MM.1S (cell line): ENCODE data around the gene RGPD5.
"Not testable (repeated sequence)": the region's sequence is repeated elsewhere in the genome, so short reads cannot be mapped to it uniquely, and the experiment has no call there.

Experiments
- DNase-seq: peaks from one replicate; pipeline ENCODE4 v3.0.0-alpha.2; 2015
- H2AFZ ChIP-seq: fragments of 300-600 bp; sonication (generic); 2 replicates; pipeline ENCODE4 v1.6.0; 2016; ENCODE audit warnings: antibody characterized with exemption, low read length
- H3F3A ChIP-seq: fragments of 300-600 bp; sonication (generic); 2 replicates; pipeline ENCODE4 v1.6.1; 2016; ENCODE audit warnings: mild to moderate bottlenecking, antibody characterized with exemption, low read length, moderate library complexity, mixed read lengths; ENCODE audit not compliant: insufficient read depth
- H3K27ac ChIP-seq: fragments of 300-600 bp; sonication (generic); 2 replicates; pipeline ENCODE4 v1.5.1; 2016; ENCODE audit warnings: mild to moderate bottlenecking, low read length
- H3K27me3 ChIP-seq: fragments of 300-600 bp; sonication (generic); replicated peaks from 2 replicates; pipeline ENCODE4 v1.6.0; 2016; ENCODE audit warnings: low read length; ENCODE audit not compliant: insufficient read depth
- H3K36me3 ChIP-seq: fragments of 300-600 bp; sonication (generic); replicated peaks from 2 replicates; pipeline ENCODE4 v1.6.1; 2016; ENCODE audit warnings: mild to moderate bottlenecking, low read length, mixed read lengths; ENCODE audit not compliant: insufficient read depth
- H3K4me1 ChIP-seq: fragments of 300-600 bp; sonication (generic); 2 replicates; pipeline ENCODE4 v1.6.1; 2016; ENCODE audit warnings: low read length, mixed read lengths
- H3K4me2 ChIP-seq: fragments of 300-600 bp; sonication (generic); 2 replicates; pipeline ENCODE4 v1.6.0; 2016; ENCODE audit warnings: low read depth, low read length
- H3K4me3 ChIP-seq: fragments of 300-600 bp; sonication (generic); 2 replicates; pipeline ENCODE4 v1.5.1; 2016; ENCODE audit warnings: low read length, mixed read lengths
- H3K79me2 ChIP-seq: fragments of 300-600 bp; sonication (generic); 2 replicates; pipeline ENCODE4 v1.6.1; 2016; ENCODE audit warnings: mixed run types, low read length, mixed read lengths
- H3K9ac ChIP-seq: fragments of 300-600 bp; sonication (generic); 2 replicates; pipeline ENCODE4 v1.6.1; 2016; ENCODE audit warnings: low read length, mixed read lengths
- H3K9me2 ChIP-seq: fragments of 300-600 bp; sonication (generic); replicated peaks from 2 replicates; pipeline ENCODE4 v1.6.1; 2016; ENCODE audit warnings: mild to moderate bottlenecking, low read length, mixed read lengths; ENCODE audit not compliant: insufficient read depth
- H3K9me3 ChIP-seq: fragments of 300-600 bp; sonication (generic); replicated peaks from 2 replicates; pipeline ENCODE4 v1.6.1; 2016; ENCODE audit warnings: mild to moderate bottlenecking, low read length, mixed read lengths; ENCODE audit not compliant: insufficient read depth
- H4K20me1 ChIP-seq: fragments of 300-600 bp; sonication (generic); 2 replicates; pipeline ENCODE4 v1.6.1; 2016; ENCODE audit warnings: mild to moderate bottlenecking, low read length, moderate library complexity, mixed read lengths; ENCODE audit not compliant: insufficient read depth

The RGPD5 gene

GRCh38 chr2:109895090-109895869 is 101.2 kb downstream of the RGPD5 start:
- not testable (repeated sequence) for H3K9ac ChIP-seq, DNase-seq, H3F3A ChIP-seq, H3K36me3 ChIP-seq, H3K4me3 ChIP-seq, H3K9me3 ChIP-seq, H4K20me1 ChIP-seq, H3K4me1 ChIP-seq, H3K4me2 ChIP-seq, H3K27ac ChIP-seq, H3K9me2 ChIP-seq, H3K79me2 ChIP-seq, H3K27me3 ChIP-seq, H2AFZ ChIP-seq

- H3K79me2 ChIP-seq, H3F3A ChIP-seq, H3K4me1 ChIP-seq, H3K9me3 ChIP-seq, H3K36me3 ChIP-seq, H3K4me3 ChIP-seq, H3K27ac ChIP-seq, H3K9me2 ChIP-seq, H3K4me2 ChIP-seq, H4K20me1 ChIP-seq, H3K9ac ChIP-seq, DNase-seq, H2AFZ ChIP-seq, H3K27me3 ChIP-seq: not testable (repeated sequence)
These were observed 102.1 kb downstream of the RGPD5 start for GRCh38 chr2:109896212-109896611.

- not testable (repeated sequence) for H3K27ac ChIP-seq, H3K27me3 ChIP-seq, H3K4me1 ChIP-seq, H3K79me2 ChIP-seq, H3K9me3 ChIP-seq, H3K36me3 ChIP-seq, H3K9me2 ChIP-seq, H3K9ac ChIP-seq, H4K20me1 ChIP-seq, H2AFZ ChIP-seq, H3F3A ChIP-seq, DNase-seq, H3K4me3 ChIP-seq, H3K4me2 ChIP-seq
These were observed 103.8 kb downstream of the RGPD5 start for GRCh38 chr2:109897769-109898461.

- H3K27me3 ChIP-seq, H3F3A ChIP-seq, H3K79me2 ChIP-seq, H2AFZ ChIP-seq, H3K27ac ChIP-seq, H3K4me2 ChIP-seq, H4K20me1 ChIP-seq, H3K9me2 ChIP-seq, H3K4me1 ChIP-seq, H3K4me3 ChIP-seq, H3K9ac ChIP-seq, H3K36me3 ChIP-seq, DNase-seq, H3K9me3 ChIP-seq: not testable (repeated sequence)
These were observed 104.6 kb downstream of the RGPD5 start, which contains the start of gene LIMS3 for GRCh38 chr2:109898462-109899336. Gene LIMS3 (plus strand): TSS chr2:109898688. CDS start chr2:109898729, 41 bp downstream.

- DNase-seq, H4K20me1 ChIP-seq, H3K4me3 ChIP-seq, H3K9me3 ChIP-seq, H3K4me1 ChIP-seq, H3K9me2 ChIP-seq, H3K4me2 ChIP-seq, H3K27me3 ChIP-seq, H3K79me2 ChIP-seq, H2AFZ ChIP-seq, H3K9ac ChIP-seq, H3K27ac ChIP-seq, H3K36me3 ChIP-seq, H3F3A ChIP-seq: not testable (repeated sequence)
These were observed 111.7 kb downstream of the RGPD5 start for GRCh38 chr2:109905796-109906195.
